ENCODE data around the gene CACNG1.

GRCh38 chr17:67054608-67055007 is 10.3 kb downstream of the CACNG1 start:
- TF ChIP-seq CTCF (IDR thresholded peaks at IDR 0.05) (no peak), POLR2AphosphoS5 (IDR thresholded peaks at IDR 0.05) (no peak), POLR2A (IDR thresholded peaks at IDR 0.05) (no peak)
